Measurements from ENCODE around the gene NR1H4.

The NR1H4 gene

DNA sequence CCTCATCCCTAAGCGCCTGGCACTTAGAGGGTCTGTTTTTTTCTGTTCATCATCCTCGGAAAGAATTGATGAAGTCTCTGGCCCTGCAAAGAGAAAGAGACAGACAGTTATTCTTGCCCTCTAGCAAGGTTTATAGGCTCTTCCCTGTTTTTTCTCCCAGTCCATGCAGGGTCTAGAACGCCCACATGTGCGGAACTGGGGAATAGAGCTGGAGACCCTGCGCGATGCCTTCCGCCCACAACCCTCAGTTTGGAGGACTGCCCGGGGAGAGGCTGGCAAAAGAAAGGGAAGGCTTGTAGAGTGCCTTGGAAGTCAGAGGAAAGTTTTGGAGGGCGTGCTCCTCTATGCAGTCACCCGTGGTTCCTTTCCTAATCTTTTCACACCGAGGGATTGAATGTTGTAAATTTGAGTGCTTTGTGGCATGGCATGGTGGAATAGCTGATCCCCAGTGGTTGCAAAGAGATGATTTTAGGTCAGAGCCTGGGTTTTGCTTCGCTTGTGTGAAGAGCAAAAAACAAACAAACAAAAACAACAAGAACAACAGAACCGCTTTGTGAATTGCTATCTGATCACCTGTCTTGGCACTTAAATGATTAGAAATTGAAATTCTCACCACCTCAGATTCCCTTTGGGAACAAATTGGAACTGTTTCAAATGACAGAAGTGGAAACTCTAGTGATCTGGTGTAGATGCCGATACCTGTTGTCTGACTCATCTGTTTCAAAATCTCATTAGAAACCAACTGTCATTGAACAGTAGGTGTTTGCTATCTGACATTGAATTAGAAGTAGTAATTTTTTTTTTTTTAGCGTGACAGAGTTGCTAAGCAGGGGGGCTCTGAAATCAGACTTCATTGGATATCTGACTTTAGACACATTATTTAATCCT lies 100.8 kb downstream of the NR1H4 start:
- H3K4me3 ChIP-seq (ENCODE audit: control insufficient read depth, low read depth, low read length) = peak overlapping the region; percentile 87
- TF ChIP-seq, protein P1, sequence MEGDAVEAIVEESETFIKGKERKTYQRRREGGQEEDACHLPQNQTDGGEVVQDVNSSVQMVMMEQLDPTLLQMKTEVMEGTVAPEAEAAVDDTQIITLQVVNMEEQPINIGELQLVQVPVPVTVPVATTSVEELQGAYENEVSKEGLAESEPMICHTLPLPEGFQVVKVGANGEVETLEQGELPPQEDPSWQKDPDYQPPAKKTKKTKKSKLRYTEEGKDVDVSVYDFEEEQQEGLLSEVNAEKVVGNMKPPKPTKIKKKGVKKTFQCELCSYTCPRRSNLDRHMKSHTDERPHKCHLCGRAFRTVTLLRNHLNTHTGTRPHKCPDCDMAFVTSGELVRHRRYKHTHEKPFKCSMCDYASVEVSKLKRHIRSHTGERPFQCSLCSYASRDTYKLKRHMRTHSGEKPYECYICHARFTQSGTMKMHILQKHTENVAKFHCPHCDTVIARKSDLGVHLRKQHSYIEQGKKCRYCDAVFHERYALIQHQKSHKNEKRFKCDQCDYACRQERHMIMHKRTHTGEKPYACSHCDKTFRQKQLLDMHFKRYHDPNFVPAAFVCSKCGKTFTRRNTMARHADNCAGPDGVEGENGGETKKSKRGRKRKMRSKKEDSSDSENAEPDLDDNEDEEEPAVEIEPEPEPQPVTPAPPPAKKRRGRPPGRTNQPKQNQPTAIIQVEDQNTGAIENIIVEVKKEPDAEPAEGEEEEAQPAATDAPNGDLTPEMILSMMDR (IDR thresholded peaks at IDR 0.05; ENCODE audit: control insufficient read depth, insufficient read depth, low read depth, low read length, missing control alignments) = no peak
- DNase-seq (ENCODE audit: low read depth) = no peak

DNA sequence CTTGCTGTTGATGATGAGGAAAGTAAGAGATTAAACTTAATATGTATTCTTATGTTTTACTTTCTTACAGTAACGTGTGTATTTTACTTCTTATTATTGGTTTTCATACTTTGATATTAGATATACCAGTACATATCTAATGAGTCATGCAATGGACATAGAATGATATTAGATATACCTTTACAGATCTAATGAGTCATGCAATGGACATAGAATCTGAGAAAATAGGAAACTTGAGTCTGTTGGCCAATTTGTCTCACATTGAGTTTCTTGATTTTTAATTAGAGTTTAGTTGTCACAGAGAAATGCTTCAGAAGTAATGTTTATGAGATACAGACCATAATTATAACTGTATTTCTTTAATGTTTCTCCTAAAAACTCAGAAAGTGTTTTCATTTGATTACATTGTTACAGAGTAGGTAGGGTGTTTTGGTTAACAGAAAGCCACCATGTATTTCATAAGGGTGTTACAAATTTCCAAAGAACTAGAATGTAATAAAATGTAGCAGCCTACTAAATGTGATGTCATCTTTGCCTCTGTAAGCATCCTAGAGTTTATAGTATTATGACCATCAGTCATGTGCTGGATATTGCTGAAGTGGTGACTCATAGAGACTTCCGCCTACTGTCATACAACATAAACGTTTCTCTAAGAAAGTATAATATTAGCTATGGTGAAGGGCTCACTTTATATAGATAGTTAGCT lies 102.8 kb downstream of the NR1H4 start:
- TF ChIP-seq, protein P1 (IDR thresholded peaks at IDR 0.05; ENCODE audit: control insufficient read depth, insufficient read depth, low read depth, low read length, missing control alignments) = no peak
- peak; percentile 67 for DNase-seq (ENCODE audit: low read depth)
- H3K4me3 ChIP-seq (ENCODE audit: control insufficient read depth, low read depth, low read length) = no peak overlapping the region

DNA sequence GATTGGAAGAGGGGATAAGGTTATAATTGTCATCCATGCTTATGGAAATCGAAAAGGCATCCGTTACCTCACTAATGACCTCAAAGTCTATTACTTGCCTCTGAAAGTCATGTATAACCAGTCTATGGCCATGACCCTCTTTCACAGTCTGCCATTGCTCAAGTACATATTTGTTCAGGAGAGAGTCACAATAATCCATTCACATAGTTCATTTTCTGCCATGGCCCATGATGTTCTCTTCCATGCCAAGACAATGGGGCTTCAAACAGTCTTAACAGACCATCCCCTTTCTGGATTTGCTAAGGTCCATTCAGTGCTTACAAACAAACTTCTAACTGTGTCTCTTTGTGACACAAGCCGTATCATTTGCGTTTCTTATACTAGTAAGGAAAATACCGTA lies 105.3 kb downstream of the NR1H4 start:
- TF ChIP-seq, protein P1 (IDR thresholded peaks at IDR 0.05; ENCODE audit: control insufficient read depth, insufficient read depth, low read depth, low read length, missing control alignments) = no peak
- DNase-seq (ENCODE audit: low read depth) = no peak
- no peak overlapping the region for H3K4me3 ChIP-seq (ENCODE audit: control insufficient read depth, low read depth, low read length)

DNA sequence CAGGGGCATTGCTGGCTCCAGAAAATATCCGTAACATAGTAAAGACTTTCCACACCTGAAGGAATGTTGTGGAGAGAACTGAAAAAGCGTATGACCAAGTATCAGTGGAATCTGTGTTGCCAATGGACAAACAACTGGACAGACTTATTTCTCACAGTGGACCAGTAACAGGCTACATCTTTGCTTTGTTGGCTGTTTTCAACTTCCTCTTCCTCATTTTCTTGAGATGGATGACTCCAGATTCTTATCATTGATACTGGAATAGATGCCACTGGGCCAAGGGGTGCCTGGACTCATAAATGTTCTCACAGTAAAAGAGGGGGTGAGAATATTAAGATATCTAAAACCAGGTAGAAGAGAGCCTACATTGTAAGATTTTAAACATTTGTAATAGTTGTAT lies 106.2 kb downstream of the NR1H4 start:
- TF ChIP-seq, protein P1 (IDR thresholded peaks at IDR 0.05; ENCODE audit: control insufficient read depth, insufficient read depth, low read depth, low read length, missing control alignments) = no peak
- DNase-seq (ENCODE audit: low read depth) = no peak

DNA sequence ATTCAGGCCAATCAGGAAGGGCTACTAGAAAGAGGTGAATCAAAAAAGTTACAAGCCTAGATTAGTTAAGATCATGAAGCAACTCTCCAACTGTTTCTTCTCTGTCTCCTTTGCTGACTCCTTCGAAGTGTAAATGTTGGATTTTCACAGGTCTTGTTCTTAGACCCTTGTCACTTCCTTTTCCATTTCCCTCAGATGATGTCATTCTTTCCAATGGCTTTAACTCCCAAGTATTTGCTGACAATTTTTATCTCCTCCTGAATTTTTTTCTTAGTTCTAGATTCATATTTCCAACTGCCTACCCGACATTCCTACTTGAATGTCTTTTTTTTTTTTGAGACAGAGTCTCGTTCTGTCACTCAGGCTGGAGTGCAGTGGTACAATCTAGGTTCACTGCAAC lies 110.6 kb downstream of the NR1H4 start:
- TF ChIP-seq, protein P1 (IDR thresholded peaks at IDR 0.05; ENCODE audit: control insufficient read depth, insufficient read depth, low read depth, low read length, missing control alignments) = no peak
- H3K4me3 ChIP-seq (ENCODE audit: control insufficient read depth, low read depth, low read length) = no peak overlapping the region
- no peak for DNase-seq (ENCODE audit: low read depth)

More for the DNA sequence above, 106.2 kb downstream of the NR1H4 start:
- no peak overlapping the region for H3K4me3 ChIP-seq (ENCODE audit: control insufficient read depth, low read depth, low read length)

DNA sequence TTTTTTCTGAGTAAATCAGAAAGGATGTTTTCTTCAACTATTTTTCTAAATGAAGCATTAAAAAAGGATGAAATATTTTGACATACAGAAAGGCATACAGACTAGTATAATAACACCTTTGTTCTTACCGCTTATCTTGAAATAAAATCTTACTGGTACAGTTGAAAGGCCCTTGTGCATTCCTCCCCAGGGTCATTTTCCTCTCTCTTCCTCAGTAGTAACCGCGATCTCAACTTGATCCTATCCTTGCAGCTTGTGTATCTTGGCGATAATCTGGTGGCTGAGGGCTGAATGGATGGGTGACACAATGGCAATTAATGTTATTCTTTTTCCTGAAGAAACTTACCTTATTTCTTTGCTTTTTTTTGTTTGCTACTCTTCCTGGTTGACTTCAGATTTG lies 118.3 kb downstream of the NR1H4 start:
- no peak overlapping the region for H3K4me3 ChIP-seq (ENCODE audit: control insufficient read depth, low read depth, low read length)
- DNase-seq (ENCODE audit: low read depth) = no peak
- TF ChIP-seq, protein P1 (IDR thresholded peaks at IDR 0.05; ENCODE audit: control insufficient read depth, insufficient read depth, low read depth, low read length, missing control alignments) = no peak

Data from AG09309 (cell line).